Stimulated activated CD4-positive, alpha-beta T cell treated with anti-CD3 and anti-CD28 coated beads, Interleukin-4, amount 100 ng/mL, for 48 hours (primary cell): ENCODE results near the gene WBP2.

Experiments
- DNase-seq, 2 donors: peaks; one replicate each; pipeline ENCODE4 v3.0.0-alpha.2; 2020; ENCODE audit warnings: low read depth in 2 of 2

Gene WBP2

DNA sequence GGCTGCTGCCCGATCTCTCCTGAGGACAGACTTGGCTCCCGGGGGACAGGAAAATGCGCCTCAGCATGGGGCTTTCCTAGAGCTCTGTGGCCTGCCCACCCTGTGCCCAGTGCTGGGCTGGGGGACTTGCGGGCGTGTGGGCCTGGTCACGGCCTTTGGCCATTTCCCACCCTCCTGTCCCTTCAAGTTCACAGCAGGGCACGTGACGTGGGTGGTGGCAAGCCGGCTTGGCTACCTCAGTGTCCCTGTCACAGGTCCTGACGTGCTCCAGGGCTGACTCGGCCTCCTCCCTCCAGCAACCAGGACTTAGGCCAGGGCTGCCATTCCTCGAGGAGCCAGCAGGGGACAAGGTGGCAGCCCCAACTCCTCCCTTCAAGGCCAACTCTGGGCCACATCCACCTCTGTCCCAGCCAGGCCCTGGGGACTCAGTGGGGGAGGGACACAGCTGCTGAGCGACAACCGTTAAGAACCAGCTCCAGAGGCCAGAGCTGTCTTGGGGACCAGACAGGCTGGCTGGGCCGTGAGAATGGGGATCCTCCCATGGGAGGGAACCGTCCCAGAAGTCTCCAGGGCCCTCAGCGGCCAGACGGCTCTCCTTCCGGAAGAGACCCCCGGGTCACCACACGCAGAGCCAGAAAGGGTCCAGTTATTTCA, 9.9 kb downstream of the WBP2 start:
- peak; percentile 67 to 70 for DNase-seq

- no peak for DNase-seq
These were observed 10.5 kb downstream of the WBP2 start for GRCh38 chr17:75844530-75845057.

DNA sequence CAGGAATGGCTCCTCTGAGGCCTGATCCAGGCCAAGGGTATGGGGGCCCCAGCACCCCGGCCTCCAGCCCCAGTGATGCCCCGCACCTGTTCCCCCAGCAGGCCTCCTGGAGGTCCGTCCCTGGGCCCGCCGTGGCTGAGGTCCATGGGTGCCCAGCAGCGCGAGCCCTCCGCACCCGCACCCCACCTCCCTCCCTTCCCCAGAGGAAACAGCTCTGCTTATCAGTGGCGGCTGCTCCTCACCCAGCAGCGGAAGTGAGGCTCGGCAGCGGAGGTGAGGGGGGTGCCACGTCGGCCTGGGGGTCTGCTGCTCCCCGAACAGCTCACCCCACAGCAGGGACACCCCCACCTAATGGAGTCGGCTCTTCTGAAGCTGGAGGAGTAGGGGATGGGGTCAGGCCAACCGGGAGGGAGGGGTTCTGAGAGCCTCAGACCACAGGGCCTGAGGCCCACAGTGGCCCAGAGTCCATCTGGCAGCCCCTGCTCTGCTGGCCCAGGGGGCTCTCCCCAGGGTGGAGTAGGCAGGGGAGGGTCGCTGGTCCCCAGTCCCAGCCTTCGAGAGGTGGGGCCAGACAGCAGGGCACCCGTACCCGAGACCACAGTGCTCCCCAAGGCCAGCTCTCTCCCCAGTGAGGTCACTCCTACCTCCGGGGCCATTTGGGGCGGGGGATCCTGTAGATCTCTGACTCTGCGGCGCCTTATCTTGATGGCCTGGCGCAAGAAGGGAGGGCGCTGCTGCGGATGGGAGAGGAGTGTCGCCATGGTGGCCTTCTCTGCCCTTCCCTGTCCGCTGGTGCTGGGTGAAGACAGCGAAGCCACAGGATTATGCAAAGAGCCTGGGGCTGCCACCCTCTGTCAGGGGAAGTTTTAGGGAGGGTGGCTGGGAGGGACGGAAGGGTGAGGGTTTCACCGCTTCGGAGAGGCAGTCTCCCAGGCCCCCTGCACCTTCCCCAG, 11.3 kb downstream of the WBP2 start, which contains the start of gene UNC13D:
Gene UNC13D (minus strand): TSS at position 828 of the 953 bp plus-strand sequence. CDS start 67 bp downstream, at position 761.
- no peak for DNase-seq

- DNase-seq = no peak
These were observed 12.1 kb downstream of the WBP2 start for GRCh38 chr17:75842963-75843576.

DNA sequence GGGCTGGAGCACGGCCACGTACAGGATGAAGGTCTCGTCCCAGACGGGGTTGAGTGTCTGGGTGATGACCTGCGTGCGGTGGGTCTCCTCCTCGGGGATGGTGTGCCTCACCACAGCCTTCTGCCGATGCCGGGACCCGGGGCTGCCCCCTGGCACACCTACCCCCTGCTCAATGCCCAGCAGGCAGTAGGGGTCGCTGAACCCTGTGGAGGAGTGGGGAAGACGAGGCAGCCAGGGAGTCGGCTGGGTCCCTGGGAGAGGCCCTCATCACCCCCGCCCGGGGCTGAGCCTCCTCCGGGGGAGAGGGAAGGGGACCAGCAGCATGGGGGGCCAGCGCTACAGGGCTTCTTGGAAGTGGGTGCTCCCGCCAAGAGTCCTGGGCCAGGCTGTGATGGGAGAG, 12.7 kb downstream of the WBP2 start:
- no peak for DNase-seq

DNA sequence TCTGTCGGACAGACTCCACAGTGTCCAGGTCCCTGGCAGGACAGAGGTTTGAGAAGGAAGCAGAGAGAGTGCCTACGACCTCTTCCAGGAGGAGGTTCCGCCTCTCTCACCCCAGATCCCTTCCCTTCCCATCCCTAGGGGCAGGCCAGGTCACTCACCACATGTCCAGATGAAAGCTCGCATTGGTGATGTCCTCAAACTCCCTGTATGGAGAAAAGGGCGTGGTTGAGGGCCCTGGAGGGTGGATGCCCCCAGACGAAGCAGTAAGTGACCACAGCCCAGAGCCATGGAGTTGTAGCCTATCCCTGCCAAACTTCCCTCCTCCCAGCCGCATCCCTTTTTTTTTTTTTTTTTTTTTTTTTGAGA, 14.4 kb downstream of the WBP2 start:
- DNase-seq = no peak

- no peak for DNase-seq
These were observed 15.0 kb downstream of the WBP2 start for GRCh38 chr17:75839942-75840798.

DNA sequence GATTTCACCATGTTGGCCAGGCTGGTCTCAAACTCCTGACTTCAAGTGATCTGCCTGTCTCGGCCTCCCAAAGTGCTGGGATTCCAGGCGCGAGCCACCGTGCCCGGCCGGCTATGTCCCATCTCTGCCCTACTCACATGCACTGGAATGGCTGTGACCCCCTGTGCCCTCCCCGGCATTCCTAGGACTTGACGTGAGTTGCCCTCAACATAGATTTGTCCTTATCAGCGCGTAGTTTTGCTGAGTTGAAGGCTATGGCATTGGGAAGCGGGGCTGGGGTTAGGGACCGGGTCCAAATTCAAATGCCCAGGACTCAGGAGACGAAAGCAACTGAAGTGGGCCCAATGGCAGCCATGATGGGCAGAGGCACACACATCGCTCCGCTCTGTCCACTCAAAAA, 16.7 kb downstream of the WBP2 start:
- no peak for DNase-seq

GRCh38 chr17:75837899-75838298, 17.2 kb downstream of the WBP2 start:
- no peak for DNase-seq

DNA sequence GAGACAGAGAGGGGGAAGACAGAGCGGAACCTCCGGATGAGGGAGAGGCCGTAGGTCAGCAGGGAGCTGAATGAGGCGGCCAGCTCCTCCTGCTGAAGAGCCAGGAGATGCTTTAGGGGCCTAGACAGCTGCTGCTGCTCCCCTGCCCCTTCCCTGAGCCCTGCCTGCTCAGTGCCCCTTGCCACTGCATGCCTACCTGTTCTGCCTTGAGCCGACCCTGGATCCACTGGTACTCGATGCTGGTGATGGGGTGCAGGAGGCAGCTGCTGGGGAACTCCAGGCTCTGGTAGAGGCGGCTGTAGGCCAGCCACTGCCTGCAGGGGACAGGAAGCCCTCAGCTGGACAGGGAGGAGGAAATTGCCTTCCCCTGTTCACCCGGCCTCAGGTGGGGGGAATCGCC, 18.5 kb downstream of the WBP2 start:
- DNase-seq = no peak

- no peak for DNase-seq
These were observed 19.5 kb downstream of the WBP2 start for GRCh38 chr17:75835654-75835987.

DNA sequence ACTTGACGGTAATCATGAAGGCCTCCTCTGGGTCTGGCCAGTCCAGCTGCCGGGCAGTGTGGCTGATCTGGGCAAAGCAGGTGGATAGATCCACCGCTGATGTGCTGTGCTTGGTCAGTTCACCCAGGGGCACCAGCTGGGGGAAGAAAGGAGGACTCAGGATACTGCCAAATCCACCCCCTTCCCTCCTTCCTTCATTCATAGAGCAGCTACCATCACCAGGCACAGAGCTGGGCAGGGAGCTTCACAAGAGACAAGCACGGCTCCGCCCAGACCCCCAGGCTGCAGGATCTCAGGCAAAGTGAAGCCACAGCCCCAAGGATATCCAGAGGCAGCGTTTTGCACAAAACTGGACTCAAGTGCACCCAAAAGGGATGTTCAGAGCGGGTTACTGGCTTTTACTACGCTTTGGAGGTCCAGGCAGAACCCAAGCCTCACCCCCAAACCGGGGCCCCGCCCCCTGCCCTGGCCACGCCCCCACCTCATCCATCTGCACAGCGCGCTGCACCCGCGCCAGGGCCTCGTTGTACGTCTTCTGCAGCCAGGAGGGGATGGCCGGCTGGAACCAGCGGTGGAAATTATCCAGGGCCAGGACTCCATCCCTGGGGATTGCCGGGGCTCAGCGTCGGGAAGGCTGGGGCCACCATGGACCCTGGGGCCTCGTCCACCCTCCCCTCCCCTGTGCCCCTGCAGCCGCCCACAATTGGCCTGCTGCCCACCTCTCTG, 20.0 kb downstream of the WBP2 start:
- no peak for DNase-seq

DNA sequence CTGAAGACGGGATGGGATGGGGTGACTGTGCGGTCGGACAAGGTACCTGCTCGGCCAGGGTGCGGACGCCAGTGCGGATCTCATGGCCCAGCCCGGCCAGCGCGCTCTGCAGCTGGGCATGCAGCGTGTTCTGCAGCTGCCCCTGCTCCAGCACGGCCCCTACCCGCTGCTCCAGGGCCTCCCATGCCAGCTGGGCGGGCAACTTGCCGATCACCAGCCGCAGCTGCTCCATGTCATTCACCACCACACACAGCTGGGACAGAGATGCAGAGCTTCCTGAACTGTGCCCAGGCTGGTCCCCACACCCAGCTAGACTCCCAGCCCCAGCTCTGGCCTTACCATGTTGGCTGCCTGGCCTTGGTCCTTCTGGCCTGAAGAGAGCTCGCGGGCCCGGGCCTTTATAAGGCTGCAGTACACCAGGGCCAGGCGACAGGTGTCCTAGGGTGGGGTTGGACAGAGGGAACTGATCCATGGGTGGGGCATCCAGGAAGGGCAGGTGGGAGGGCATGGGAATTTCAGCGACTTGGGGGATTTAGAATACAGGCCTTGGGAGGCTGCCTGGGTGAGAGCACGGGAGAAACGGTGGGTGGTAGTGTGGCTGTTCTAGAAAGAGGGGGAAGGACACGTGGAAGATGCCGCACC, 20.7 kb downstream of the WBP2 start:
- no peak for DNase-seq

- no peak for DNase-seq
These were observed 22.3 kb downstream of the WBP2 start for GRCh38 chr17:75832652-75833400.

DNA sequence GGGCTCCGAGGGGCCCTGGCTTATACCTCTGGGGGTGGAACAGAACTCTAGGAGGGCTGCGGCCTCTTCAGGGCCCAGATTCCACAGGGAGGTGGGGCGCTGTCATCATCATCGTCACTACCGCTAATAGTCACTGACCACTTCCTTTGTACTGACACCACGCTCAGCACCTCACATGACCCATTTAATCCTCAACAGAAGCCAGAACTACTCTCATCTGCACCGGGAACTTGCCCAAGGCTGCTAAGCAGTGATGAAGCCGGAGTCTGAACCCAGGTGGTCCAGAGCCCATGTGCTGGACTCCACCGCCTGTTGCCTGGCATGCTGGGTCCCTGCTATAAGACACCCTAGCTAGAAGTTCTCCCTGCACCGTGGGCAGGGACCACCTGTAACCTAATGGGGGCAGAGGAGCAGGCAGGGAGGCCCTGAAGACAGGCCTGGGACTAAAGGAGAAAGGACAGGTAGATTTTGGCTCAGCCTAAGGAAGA, 22.9 kb downstream of the WBP2 start:
- DNase-seq = peak in 1 of 2 donors; percentile 26

- DNase-seq = no peak
These were observed 24.0 kb downstream of the WBP2 start for GRCh38 chr17:75831032-75831571.

- peak in 1 of 2 donors; percentile 12 for DNase-seq
These were observed 24.7 kb downstream of the WBP2 start for GRCh38 chr17:75830164-75831031.

DNA sequence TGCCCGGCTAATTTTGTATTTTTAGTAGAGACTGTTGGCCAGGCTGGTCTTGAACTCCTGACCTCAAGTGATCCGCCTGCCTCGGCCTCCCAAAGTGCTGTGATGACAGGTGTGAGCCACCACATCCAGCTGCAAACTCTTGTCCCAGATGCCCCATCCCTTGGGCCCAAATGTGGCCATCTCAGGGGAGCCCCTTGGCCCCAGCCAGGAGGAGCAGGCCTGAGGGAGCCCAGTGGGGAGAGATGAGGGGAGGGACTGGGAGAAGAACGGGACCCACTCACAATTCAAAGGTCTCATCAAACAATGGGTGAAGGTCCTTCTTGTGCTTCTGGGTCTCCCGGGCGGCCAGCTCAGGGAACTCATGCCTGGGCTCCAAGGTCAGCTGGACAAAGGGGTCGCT, 25.4 kb downstream of the WBP2 start:
- DNase-seq = no peak
